HG03280 (cell line): ENCODE data around the gene CACNA1I.
"Not testable (repeated sequence)": the region's sequence is repeated elsewhere in the genome, so short reads cannot be mapped to it uniquely, and the experiment has no call there.

Experiments
- ATAC-seq: cut with Tn5 transposase; IDR thresholded peaks from one replicate; pipeline ENCODE4 v1.9.1; 2021; ENCODE audit warnings: mild to moderate bottlenecking, moderate library complexity; ENCODE audit not compliant: unreplicated experiment

Gene CACNA1I

GRCh38 chr22:39731481-39731880, 160.9 kb downstream of the CACNA1I start:
- no peak for ATAC-seq

GRCh38 chr22:39731881-39732555, 161.5 kb downstream of the CACNA1I start:
- ATAC-seq = no peak

GRCh38 chr22:39732625-39733024, 162.1 kb downstream of the CACNA1I start:
- ATAC-seq = no peak

GRCh38 chr22:39733191-39733590, 162.6 kb downstream of the CACNA1I start:
- no peak for ATAC-seq

GRCh38 chr22:39734046-39734445, 163.5 kb downstream of the CACNA1I start:
- not testable (repeated sequence) for ATAC-seq

GRCh38 chr22:39734866-39735265, 164.3 kb downstream of the CACNA1I start:
- ATAC-seq = no peak

GRCh38 chr22:39735776-39736175, 165.2 kb downstream of the CACNA1I start:
- ATAC-seq = no peak

GRCh38 chr22:39738746-39739145, 168.2 kb downstream of the CACNA1I start:
- no peak for ATAC-seq
